GM21737 (cell line): ENCODE data around the gene FAM170B.

Experiments used
- ATAC-seq: cut with Tn5 transposase; IDR thresholded peaks from one replicate; pipeline ENCODE4 v1.9.1; 2021; ENCODE audit warnings: mild to moderate bottlenecking, moderate library complexity; ENCODE audit not compliant: unreplicated experiment

FAM170B gene

GRCh38 chr10:49107111-49107886 is 26.5 kb downstream of the FAM170B start:
- ATAC-seq, result no peak

- ATAC-seq, result no peak
These were observed 27.4 kb downstream of the FAM170B start for GRCh38 chr10:49106451-49106850.

- no peak for ATAC-seq
These were observed 28.7 kb downstream of the FAM170B start for GRCh38 chr10:49105076-49105475.

- no peak for ATAC-seq
These were observed 29.5 kb downstream of the FAM170B start for GRCh38 chr10:49104323-49104722.

- no peak for ATAC-seq
These were observed 30.1 kb downstream of the FAM170B start for GRCh38 chr10:49103761-49104160.

GRCh38 chr10:49099046-49099445 is 34.8 kb downstream of the FAM170B start:
- ATAC-seq, result no peak

- ATAC-seq, result no peak
These were observed 36.9 kb downstream of the FAM170B start for GRCh38 chr10:49096890-49097445.

- no peak for ATAC-seq
These were observed 39.2 kb downstream of the FAM170B start for GRCh38 chr10:49094646-49095045.

- ATAC-seq, result no peak
These were observed 39.9 kb downstream of the FAM170B start for GRCh38 chr10:49093922-49094321.

- ATAC-seq, result no peak
These were observed 41.3 kb downstream of the FAM170B start for GRCh38 chr10:49092477-49092876.

GRCh38 chr10:49091450-49092210 is 42.2 kb downstream of the FAM170B start:
- no peak for ATAC-seq

- ATAC-seq, result no peak
These were observed 43.0 kb downstream of the FAM170B start for GRCh38 chr10:49090696-49091380.

GRCh38 chr10:49090189-49090575 is 43.6 kb downstream of the FAM170B start:
- no peak for ATAC-seq

GRCh38 chr10:49089557-49090188 is 44.1 kb downstream of the FAM170B start:
- ATAC-seq, result no peak

GRCh38 chr10:49089152-49089551 is 44.7 kb downstream of the FAM170B start:
- no peak for ATAC-seq

GRCh38 chr10:49086889-49087288 is 46.9 kb downstream of the FAM170B start:
- ATAC-seq, result no peak

GRCh38 chr10:49083261-49083660 is 50.6 kb downstream of the FAM170B start:
- no peak for ATAC-seq

GRCh38 chr10:49082766-49083165 is 51.1 kb downstream of the FAM170B start:
- ATAC-seq, result no peak

- no peak for ATAC-seq
These were observed 52.1 kb downstream of the FAM170B start for GRCh38 chr10:49081547-49082275.
